NCI-H1092 (cell line): Measurements from ENCODE around the gene SECTM1.
"Not testable (repeated sequence)": the region's sequence is repeated elsewhere in the genome, so short reads cannot be mapped to it uniquely, and the experiment has no call there.

Experiments used
- DNase-seq: peaks from one replicate; lab custom pipeline; 2025; lab: John Stamatoyannopoulos, UW

Gene SECTM1

GRCh38 chr17:82347994-82348393 is 14.4 kb upstream of the SECTM1 start:
- DNase-seq: not testable (repeated sequence)

DNA sequence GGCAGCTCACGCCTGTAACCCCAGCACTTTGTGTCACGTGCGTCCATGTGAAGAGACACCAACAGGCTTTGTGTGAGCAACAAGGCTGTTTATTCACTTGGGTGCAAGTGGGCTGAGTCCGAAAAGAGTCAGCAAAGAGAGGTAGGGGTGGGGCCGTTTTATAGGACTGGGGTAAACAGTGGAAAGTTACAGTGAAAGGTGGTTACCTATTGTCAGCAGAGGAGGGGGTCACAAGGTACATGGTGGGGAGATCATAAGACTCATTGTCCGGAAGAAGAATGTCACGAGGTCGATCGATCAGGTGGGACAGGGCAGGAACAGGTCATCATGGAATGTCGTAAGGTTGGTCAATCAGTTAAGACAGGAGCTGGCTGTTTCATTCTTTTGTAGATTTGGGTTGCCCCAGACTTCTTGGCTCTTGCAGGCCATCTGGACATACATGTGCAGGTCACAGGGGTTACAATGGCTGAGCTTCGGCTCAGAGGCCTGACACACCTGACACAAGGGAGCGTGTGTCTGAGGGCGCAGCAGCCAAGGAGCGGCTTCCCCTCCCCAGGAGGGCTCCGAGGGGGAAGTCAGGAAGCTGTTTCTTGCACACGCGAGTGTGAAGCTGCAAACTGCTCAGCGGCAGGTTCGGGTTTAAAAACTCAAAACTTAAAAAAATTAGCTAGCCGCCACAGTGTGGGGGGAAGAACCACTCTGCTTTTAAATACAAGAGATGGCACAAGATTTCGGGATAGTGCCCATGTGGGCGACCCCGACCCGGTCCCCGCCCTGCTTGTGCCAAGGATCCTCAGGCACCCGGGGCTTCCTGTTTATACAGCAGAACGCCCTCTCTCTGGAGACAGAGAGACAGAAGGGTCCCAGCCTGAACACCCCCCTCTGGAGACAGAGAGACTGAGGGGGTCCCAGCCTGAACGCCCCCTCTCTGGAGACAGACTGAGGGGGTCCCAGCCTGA is 13.1 kb upstream of the SECTM1 start:
- no peak for DNase-seq

- no peak for DNase-seq
Measured at GRCh38 chr17:82345151-82345976, 11.8 kb upstream of the SECTM1 start.

DNA sequence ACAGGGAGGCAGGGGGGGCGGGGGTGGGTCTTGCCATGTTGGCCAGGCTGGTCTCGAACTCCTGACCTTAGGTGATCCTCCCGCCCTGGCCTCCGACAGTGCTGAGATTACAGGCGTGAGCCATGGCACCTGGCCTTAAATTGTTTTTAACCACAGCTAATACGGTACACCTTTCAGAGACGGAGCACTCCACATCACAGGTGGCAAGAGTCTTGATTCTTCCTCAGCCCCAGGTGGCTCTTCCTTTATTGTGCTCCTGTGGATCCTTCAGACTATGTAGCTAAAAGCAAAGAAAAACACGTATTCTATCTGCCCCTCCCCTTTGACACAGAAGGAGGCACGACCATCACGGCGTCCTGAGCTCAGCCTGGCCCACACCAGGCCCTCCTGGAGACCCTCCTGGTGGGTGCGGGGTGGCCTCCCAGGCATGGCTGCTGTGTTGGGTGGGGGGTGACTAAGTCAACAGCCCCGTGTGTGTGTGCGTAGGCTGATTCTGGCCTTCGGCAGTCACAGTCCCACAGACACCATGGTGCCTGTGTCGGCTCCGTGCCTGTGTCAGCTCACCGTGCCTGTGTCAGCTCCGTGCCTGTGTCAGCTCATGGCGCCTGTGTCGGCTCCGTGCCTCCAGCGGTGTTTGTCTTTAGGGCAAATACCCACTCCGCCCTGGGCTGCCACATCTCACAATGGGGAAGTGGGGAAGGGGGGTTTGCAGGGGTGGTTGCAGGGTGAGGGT is 10.8 kb upstream of the SECTM1 start:
- no peak for DNase-seq

- no peak for DNase-seq
Measured at GRCh38 chr17:82343560-82343959, 10.0 kb upstream of the SECTM1 start.

DNA sequence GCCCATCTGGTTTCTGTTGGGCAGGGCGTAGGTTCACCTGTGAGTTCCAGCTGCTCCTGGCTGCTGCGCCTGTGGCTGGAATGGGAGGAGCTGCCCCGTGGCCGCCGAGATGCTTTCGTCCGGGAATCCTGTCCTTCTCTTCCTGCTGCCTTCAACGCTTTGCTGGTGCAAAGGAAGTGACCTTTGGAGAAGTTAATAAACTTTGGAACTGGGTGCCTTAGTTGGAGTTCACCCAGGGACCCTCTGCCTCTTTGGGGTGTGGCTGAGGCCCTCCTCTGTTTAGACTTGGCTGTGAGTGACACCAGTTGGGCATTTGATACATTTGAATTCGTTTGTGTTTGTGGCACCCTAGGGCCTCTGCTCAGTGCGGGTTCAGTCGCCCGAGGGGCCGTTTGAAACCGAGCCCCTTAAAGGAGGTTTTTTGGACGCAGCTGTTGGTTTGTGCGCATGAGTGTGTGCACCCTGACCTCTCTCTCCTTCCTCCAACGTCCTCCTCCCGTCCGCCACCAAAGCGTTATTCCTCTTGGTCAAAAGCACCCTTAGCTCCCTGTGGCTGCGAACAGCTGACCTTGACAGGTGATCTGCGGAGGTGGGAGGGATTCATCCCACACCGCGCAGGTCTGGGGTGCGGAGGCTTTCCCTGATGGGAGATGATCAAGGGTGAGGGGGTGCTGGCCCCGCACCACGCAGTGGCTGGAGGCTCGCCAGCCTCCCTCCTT is 9.0 kb upstream of the SECTM1 start:
- no peak for DNase-seq

DNA sequence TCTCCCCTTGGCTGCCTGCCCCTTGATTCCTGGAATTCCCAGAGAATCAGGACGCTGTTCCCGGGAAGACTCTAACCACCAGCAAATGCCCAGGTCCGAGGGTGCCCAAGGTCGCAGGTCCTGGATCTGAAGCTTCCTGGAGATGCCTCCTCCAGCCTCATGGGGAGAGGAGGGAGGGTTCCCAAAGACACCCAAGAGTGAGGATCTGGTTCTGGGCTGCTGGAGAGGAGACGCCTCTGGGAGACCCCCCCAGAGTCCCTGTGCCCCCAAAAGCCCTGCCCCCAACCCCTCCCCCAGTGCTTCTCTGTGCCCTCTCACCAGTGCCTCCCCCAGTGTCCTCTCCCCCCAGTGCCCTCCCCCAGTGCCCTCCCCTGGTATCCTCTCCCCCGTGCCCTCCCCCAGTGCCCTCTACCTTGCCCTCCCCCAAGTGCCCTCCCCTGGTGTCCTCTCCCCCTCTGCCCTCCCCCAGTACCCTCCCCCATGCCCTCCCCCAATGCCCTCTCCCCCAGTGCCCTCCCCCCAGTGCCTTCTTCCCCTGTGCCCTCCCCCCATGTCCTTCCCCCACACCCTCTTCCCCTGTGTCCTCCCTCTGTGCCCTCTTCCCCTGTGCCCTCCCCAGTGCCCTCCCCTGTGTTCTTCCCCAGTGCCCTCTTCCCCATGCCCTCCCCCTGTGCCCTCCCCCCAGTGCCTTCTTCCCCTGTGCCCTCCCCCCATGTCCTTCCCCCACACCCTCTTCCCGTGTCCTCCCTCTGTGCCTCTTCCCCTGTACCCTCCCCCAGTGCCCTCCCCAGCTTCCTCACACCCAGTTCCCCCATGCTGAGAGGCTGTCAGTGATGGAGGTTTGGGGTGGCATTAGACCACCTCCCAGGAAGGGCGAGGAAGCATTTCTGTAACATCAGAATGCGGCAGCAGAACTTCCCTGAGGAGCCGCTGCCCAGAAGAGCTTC is 6.3 kb upstream of the SECTM1 start:
- no peak for DNase-seq

GRCh38 chr17:82338858-82339633 is 5.5 kb upstream of the SECTM1 start:
- DNase-seq: no peak

DNA sequence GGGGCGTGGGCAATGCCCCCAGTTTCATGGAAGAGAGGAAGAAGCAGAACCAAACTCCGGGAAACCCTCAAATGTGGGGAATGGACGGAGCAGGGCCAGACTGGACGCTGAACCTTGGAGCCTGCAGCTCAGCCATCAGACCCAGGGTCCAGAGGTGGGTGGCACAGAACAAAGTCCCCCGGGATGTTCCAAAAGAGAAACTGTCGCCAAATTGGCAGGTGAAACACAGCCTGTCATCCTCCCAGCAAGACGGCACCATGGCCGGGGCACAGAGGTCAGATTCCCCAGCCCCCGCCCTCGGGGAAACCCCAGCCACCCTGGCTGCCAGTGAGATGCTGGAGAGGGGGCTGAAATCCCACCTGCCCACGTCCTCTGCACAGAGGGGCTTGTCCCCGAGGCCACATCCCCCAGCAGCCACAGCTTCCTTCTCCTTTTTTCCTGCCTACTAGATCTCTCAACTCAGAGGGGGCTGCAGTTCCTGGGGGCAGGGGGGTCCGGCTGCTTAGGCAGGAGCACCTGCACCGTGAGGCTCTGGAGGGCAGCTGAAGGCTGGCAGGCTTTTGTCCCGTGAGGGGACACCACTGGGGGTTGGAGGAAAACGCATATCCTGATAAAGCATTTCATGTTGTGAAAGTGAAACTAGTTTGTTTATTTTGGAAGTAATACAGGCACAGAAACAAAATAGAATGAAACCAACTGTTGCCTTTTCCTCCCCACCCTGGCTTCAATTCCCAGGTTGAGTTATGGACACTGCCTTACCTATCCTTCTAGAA is 1.2 kb upstream of the SECTM1 start:
- DNase-seq: no peak

GRCh38 chr17:82334204-82334621 is 647 bp upstream of the SECTM1 start:
- DNase-seq: no peak

- DNase-seq: no peak
Measured at GRCh38 chr17:82332669-82333278, 792 bp downstream of the SECTM1 start.

DNA sequence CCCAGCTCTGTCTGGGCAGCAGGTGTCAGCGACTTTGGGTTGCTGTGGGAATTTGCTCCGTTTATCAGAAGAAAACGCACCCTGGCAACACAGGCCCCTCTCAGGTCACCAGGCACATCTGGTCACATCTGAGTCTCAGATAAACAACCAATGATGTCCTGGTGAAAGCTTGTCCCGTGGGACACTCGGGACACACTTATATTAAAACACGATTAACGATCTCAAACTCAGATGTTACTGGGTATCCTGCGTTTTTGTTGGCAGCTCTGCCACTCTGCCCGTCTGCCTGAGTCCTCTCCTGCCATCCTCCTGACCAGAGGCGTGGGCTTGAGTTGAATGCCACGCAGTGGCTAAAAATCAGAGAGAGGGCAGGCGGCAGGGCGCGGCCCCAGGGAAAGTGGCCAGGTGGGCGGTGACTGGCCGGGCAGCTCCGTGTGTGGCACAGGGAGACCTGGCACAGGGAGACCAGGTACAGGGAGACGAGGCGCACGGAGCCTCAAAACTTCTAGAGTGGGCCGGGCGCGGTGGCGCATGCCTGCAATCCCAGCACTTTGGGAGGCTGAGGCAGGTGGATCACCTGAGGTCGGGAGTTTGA is 2.1 kb downstream of the SECTM1 start:
- no peak for DNase-seq

DNA sequence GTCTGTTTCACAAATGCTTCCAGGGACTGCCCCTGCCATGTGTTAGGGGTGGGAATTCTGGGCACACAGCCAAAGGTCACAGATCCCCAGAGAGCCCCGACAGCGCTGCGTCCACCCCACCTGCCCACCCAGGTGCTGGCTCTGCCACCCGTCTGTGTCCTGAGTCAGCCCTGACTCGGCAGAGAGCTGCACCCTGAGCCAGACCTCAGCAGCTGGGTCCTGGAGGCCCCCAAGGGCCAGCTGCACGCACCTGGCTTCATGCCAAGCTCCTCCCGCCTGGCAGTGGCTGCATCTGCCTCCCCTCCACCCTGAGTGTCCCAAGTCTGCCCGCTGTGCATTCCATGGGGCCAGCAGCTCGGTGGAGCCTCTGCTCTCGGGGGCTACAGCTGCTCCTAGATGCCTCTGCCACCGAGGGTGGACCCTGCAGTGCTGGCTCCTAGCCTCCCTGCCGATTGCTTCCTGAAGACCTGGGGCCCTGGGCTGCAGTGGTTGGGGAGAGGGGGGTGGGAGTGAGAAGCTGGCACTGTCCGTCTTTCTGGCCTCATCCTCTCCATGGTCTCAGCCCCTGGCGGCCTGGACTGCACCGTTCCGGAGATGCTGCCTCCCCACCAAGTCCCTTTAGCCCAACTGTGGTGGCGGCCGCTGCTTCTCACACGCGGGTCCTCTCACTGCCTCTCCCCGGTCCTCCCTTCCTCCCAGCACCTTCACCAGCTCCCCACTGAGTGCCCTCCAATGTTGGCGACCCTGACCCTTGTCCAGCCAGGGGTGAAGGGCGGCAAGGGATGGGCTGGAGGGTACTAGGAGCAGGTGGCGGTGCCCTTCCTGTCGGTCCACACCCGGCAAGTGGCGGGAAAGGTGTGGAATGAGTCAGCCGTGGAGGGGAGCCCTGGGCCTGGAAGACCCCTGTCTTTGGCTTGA is 3.0 kb downstream of the SECTM1 start:
- peak; percentile 78 for DNase-seq

DNA sequence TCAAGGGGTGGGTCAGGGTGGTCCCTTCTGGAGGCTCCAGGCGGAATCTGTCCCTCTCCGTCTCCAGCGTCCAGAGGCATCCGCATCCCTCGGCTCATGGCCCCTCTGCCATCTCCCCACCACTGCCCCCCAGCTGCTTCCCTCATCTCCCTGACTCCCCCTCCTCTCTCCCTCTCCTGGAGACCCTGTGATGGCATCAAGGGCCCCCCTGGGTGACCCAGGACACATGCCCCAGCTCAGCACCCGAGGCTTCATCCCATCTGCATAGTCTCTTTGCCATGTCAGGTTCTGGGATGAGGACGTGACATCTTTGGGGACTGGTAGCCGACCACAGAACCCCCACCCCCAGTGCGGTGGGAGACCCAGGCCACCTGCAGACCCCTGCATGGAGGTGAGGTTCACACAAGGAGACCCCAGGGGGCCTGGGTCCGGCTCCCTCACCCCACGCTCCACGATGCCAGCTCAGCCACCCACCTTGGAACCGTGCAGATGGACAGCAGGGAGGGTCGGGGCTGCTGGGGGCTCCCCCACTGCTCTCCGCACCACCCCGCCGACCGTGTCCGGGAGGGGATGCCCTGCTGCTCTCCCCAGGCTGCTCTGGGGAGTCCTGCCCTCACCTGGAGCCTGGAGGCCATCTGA is 3.8 kb downstream of the SECTM1 start:
- DNase-seq: no peak

GRCh38 chr17:82328994-82329507 is 4.5 kb downstream of the SECTM1 start:
- DNase-seq: no peak
